ENCODE results near the gene DAAM1.

Gene DAAM1

GRCh38 chr14:59190372-59190771 lies 1.9 kb downstream of the DAAM1 start:
- no peaks in the 10 kb centered on the region for H3K36me3 ChIP-seq
- no peak for TF ChIP-seq Cebpa-rat (IDR thresholded peaks at IDR 0.05)
- H3K4me1 ChIP-seq, result peaks cover 9 to 29% (median 18%) of the 10 kb centered on the region in 10 experiments
- H3K27me3 ChIP-seq, result peaks cover 9 to 22% (median 12%) of the 10 kb centered on the region in 11 experiments; a peak in 15 of 22 replicates
- peak overlapping the region; percentile 95 to 100 (median 99) for H3K4me2 ChIP-seq
- H3K4me3 ChIP-seq, result peak overlapping the region; percentile 81 to 95 (median 91)
- H3K9me3 ChIP-seq (replicated peaks in 1 of 11), result no peaks in the 10 kb centered on the region
- H4K20me1 ChIP-seq, result peaks cover 0 to 52% (median 5%) of the 10 kb centered on the region in 11 experiments; a peak in 9 of 22 replicates
- H3K9ac ChIP-seq, result peak overlapping the region; percentile 74 to 92 (median 82); a peak in 20 of 22 replicates
- peak overlapping the region in 5 of 11 experiments; percentile 17 to 77 (median 70); a peak in 9 of 22 replicates for H3K27ac ChIP-seq

DNA sequence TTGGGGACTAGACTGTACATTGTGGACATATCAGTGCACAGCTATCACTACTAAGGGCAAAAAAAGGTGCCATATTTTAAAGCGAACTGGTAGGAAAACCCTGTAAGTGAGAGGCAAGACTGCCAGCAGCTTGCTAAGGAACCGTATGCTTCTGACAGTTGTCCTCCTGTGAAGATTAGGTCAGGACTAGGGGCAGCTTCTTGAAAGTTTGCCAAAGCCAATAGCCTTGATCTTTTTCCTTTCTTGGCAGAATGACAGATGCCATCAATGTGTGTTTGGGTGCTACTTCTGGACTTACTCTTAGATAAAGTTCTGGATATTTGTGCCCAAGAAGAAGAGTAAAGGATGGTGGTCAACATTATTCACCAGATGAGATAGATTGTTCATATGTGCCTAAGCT lies 7.4 kb downstream of the DAAM1 start:
- Histone ChIP-seq H3K4me3 (no peak overlapping the region), H4K20me1 (peaks cover 0 to 39% (median 0%) of the 10 kb centered on the region in 11 experiments; a peak in 2 of 22 replicates), H3K4me2 (no peak overlapping the region), H3K36me3 (no peaks in the 10 kb centered on the region), H3K9ac (no peak overlapping the region), H3K27ac (no peak overlapping the region), H3K27me3 (no peaks in the 10 kb centered on the region), H3K9me3 (replicated peaks in 1 of 11) (peaks cover 0 to 5% (median 0%) of the 10 kb centered on the region in 11 experiments; a peak in 1 of 22 replicates), H3K4me1 (peaks cover 0 to 8% (median 1%) of the 10 kb centered on the region in 10 experiments; a peak in 10 of 20 replicates)
- TF ChIP-seq Cebpa-rat (IDR thresholded peaks at IDR 0.05), result no peak

DNA sequence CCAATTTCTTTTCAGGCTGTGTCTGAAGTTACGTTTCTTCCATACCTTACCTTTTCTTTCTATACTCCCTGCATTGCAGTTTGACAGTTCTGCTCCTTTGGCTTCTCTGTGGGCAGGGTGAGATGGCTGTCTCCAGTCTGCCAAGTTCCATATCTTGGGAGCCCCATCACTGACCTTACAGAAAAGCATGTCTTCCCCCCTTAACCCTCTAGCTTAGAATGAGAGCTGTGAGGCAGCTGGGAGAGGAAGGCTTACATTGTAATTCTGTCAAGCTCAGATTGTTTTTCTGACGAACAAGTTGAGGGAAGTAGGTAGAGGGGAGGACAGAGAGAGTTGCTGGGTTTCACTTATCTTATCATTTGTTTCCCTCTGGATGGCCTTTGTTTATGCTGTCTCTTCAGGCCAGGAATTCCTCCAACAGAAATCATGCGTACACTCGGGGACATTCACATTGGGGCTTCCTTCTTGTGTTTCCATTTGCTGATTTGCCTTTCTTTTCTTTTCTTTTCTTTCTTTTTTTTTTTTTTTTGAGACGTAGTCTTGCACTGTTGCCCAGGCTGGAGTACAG lies 9.3 kb downstream of the DAAM1 start:
- no peak for TF ChIP-seq Cebpa-rat (IDR thresholded peaks at IDR 0.05)
- Histone ChIP-seq H3K36me3 (no peaks in the 10 kb centered on the region), H4K20me1 (peaks cover 0 to 38% (median 0%) of the 10 kb centered on the region in 11 experiments; a peak in 2 of 22 replicates), H3K27me3 (no peaks in the 10 kb centered on the region), H3K27ac (no peak overlapping the region), H3K4me2 (no peak overlapping the region), H3K9me3 (replicated peaks in 1 of 11) (peaks cover 0 to 5% (median 0%) of the 10 kb centered on the region in 11 experiments; a peak in 1 of 22 replicates), H3K4me3 (no peak overlapping the region), H3K9ac (no peak overlapping the region), H3K4me1 (peaks cover 0 to 12% (median 0%) of the 10 kb centered on the region in 10 experiments; a peak in 4 of 20 replicates)

DNA sequence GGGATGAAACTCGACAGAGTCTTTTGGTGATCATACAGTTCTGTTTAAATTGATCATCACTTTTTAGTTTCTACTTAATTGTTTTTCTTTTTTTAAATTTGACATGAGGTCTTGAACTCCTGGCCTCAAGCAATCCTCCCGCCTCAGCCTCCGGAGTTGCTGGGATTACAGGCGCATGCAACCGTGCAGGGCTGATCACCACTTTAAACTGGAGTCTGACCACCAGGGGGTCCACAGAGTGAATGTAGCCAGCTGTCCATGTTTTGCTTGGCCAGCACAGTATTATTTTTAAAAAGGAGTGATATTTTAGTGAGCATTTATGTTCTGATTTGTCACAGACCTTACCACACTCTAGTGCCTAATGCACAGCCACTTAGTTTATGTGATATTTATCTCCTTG lies 10.7 kb downstream of the DAAM1 start:
- H3K4me2 ChIP-seq, result no peak overlapping the region
- no peak for TF ChIP-seq Cebpa-rat (IDR thresholded peaks at IDR 0.05)
- H3K4me3 ChIP-seq, result no peak overlapping the region
- peaks cover 0 to 31% (median 0%) of the 10 kb centered on the region in 11 experiments; a peak in 2 of 22 replicates for H4K20me1 ChIP-seq
- no peaks in the 10 kb centered on the region for H3K36me3 ChIP-seq
- no peaks in the 10 kb centered on the region for H3K27me3 ChIP-seq
- H3K9me3 ChIP-seq (replicated peaks in 1 of 11), result peaks cover 0 to 5% (median 0%) of the 10 kb centered on the region in 11 experiments; a peak in 1 of 22 replicates
- no peak overlapping the region for H3K9ac ChIP-seq
- peaks cover 0 to 12% (median 0%) of the 10 kb centered on the region in 10 experiments; a peak in 4 of 20 replicates for H3K4me1 ChIP-seq
- H3K27ac ChIP-seq, result no peak overlapping the region

GRCh38 chr14:59199614-59200013 lies 11.1 kb downstream of the DAAM1 start:
- TF ChIP-seq Cebpa-rat (IDR thresholded peaks at IDR 0.05), result no peak
- peaks cover 0 to 5% (median 0%) of the 10 kb centered on the region in 11 experiments; a peak in 1 of 22 replicates for H3K9me3 ChIP-seq (replicated peaks in 1 of 11)
- peaks cover 0 to 12% (median 0%) of the 10 kb centered on the region in 10 experiments; a peak in 4 of 20 replicates for H3K4me1 ChIP-seq

GRCh38 chr14:59200195-59200594 lies 11.7 kb downstream of the DAAM1 start:
- H3K4me2 ChIP-seq, result no peak overlapping the region
- H3K27me3 ChIP-seq, result no peaks in the 10 kb centered on the region
- H4K20me1 ChIP-seq, result peaks cover 0 to 35% (median 0%) of the 10 kb centered on the region in 11 experiments; a peak in 2 of 22 replicates
- peaks cover 0 to 5% (median 0%) of the 10 kb centered on the region in 11 experiments; a peak in 1 of 22 replicates for H3K9me3 ChIP-seq (replicated peaks in 1 of 11)
- no peak overlapping the region for H3K27ac ChIP-seq
- H3K9ac ChIP-seq, result no peak overlapping the region
- H3K4me3 ChIP-seq, result no peak overlapping the region
- no peak for TF ChIP-seq Cebpa-rat (IDR thresholded peaks at IDR 0.05)
- no peaks in the 10 kb centered on the region for H3K36me3 ChIP-seq
- H3K4me1 ChIP-seq, result peaks cover 0 to 12% (median 0%) of the 10 kb centered on the region in 10 experiments; a peak in 4 of 20 replicates

More at GRCh38 chr14:59199614-59200013, 11.1 kb downstream of the DAAM1 start:
- no peak overlapping the region for H3K4me3 ChIP-seq
- no peak overlapping the region for H3K27ac ChIP-seq
- H3K9ac ChIP-seq, result no peak overlapping the region
- H3K36me3 ChIP-seq, result no peaks in the 10 kb centered on the region
- no peaks in the 10 kb centered on the region for H3K27me3 ChIP-seq
- peaks cover 0 to 35% (median 0%) of the 10 kb centered on the region in 11 experiments; a peak in 2 of 22 replicates for H4K20me1 ChIP-seq
- H3K4me2 ChIP-seq, result no peak overlapping the region

DNA sequence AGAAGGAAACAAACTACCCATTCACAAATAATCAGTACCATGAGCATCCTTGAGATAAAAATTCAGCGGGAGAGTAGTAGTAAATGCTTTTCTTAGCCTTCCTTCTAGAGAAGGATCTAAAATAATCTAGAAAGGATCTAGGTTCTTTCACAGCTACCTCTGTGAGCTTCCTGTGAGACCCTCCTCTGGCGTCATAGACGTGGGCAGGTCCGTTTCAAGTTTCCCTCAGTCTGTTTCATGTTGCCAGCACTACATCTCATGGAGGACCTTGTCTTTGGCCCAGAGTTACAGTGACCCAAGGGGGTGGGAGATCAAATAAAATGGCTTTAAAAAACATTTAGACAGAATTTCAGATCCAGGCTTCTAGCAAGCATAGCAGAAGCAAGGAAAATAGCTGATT lies 13.6 kb downstream of the DAAM1 start:
- Histone ChIP-seq H3K27me3 (no peaks in the 10 kb centered on the region), H3K4me2 (peak overlapping the region in 3 of 11 experiments; percentile 17 to 26 (median 24); a peak in 2 of 22 replicates), H3K27ac (no peak overlapping the region), H3K4me3 (no peak overlapping the region), H3K4me1 (peaks cover 0 to 12% (median 0%) of the 10 kb centered on the region in 10 experiments; a peak in 4 of 20 replicates), H4K20me1 (peaks cover 0 to 35% (median 0%) of the 10 kb centered on the region in 11 experiments; a peak in 2 of 22 replicates), H3K9me3 (replicated peaks in 1 of 11) (no peaks in the 10 kb centered on the region), H3K9ac (no peak overlapping the region), H3K36me3 (no peaks in the 10 kb centered on the region)
- no peak for TF ChIP-seq Cebpa-rat (IDR thresholded peaks at IDR 0.05)

GRCh38 chr14:59204305-59204704 lies 15.8 kb downstream of the DAAM1 start:
- Histone ChIP-seq H3K4me3 (no peak overlapping the region), H3K9ac (no peak overlapping the region), H3K9me3 (replicated peaks in 1 of 11) (no peaks in the 10 kb centered on the region), H4K20me1 (peaks cover 0 to 39% (median 0%) of the 10 kb centered on the region in 11 experiments; a peak in 2 of 22 replicates), H3K4me1 (peaks cover 0 to 12% (median 0%) of the 10 kb centered on the region in 10 experiments; a peak in 4 of 20 replicates), H3K27ac (no peak overlapping the region), H3K36me3 (0 out of 22 replicates have a peak, but pooled peaks cover 0 to 4% (median 0%) of the 10 kb centered on the region in 11 experiments), H3K4me2 (no peak overlapping the region), H3K27me3 (no peaks in the 10 kb centered on the region)
- no peak for TF ChIP-seq Cebpa-rat (IDR thresholded peaks at IDR 0.05)

DNA sequence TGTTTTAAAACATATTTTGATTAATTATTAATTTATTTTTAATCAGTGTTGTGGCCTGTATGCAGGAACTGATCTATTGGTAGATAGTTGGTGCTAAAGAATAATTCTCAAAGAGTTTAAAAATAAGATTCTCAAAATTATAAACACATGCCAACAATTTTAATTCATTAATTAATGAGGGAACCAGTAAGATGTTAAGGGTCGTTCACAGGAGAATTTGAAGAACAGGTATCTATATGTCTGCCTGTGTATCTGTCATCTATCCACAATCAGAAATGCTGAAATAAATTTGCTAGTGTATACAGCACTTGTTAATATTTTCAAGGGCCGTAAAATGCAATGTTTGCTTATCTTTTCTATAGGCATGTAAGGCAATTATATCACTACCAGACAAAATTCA lies 18.4 kb downstream of the DAAM1 start:
- Histone ChIP-seq H3K4me2 (no peak overlapping the region), H3K27ac (no peak overlapping the region), H3K9me3 (replicated peaks in 1 of 11) (no peaks in the 10 kb centered on the region), H3K36me3 (0 out of 22 replicates have a peak, but pooled peaks cover 0 to 4% (median 0%) of the 10 kb centered on the region in 11 experiments), H3K9ac (no peak overlapping the region), H3K27me3 (no peaks in the 10 kb centered on the region), H3K4me1 (peaks cover 0 to 11% (median 2%) of the 10 kb centered on the region in 10 experiments; a peak in 5 of 20 replicates), H4K20me1 (peaks cover 0 to 27% (median 0%) of the 10 kb centered on the region in 11 experiments; a peak in 3 of 22 replicates), H3K4me3 (no peak overlapping the region)
- TF ChIP-seq Cebpa-rat (IDR thresholded peaks at IDR 0.05), result no peak
